ENCODE measurements around the gene KIF16B.

DNA sequence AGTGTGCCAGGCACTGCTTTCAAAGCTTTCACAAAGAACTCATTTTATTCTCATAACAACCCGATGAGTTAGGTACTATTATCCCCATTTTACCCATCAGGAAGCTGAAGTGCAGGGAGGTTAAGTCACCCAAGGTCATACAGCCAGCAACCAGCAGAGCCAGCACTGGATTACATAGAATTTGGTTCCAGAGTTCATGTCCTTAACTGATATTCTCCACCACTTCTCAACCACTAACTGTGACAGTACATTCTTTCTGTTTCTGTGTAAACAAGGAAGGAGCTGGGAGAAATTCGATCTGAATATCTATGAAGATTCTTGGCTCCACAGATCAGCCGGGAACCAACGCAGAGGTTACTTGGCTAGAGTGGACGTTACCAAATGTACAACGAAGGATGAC lies 98.0 kb downstream of the KIF16B start:
- no peak for TF ChIP-seq ZFX (IDR thresholded peaks at IDR 0.05; ENCODE audit: borderline replicate concordance)
- TF ChIP-seq, protein P1, sequence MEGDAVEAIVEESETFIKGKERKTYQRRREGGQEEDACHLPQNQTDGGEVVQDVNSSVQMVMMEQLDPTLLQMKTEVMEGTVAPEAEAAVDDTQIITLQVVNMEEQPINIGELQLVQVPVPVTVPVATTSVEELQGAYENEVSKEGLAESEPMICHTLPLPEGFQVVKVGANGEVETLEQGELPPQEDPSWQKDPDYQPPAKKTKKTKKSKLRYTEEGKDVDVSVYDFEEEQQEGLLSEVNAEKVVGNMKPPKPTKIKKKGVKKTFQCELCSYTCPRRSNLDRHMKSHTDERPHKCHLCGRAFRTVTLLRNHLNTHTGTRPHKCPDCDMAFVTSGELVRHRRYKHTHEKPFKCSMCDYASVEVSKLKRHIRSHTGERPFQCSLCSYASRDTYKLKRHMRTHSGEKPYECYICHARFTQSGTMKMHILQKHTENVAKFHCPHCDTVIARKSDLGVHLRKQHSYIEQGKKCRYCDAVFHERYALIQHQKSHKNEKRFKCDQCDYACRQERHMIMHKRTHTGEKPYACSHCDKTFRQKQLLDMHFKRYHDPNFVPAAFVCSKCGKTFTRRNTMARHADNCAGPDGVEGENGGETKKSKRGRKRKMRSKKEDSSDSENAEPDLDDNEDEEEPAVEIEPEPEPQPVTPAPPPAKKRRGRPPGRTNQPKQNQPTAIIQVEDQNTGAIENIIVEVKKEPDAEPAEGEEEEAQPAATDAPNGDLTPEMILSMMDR (IDR thresholded peaks at IDR 0.05): no peak
